ENCODE results near the gene ARSK. TPM values are rescaled to one million over a fixed set of nuclear protein-coding genes. Genes with fewer than 3 reads are reported as not detected.

ARSK gene
- total and polyA plus RNA-seq, 2 donors (not counting 1 experiment from before 2014, with no cell fraction given): 3.7 to 5.1 TPM

DNA sequence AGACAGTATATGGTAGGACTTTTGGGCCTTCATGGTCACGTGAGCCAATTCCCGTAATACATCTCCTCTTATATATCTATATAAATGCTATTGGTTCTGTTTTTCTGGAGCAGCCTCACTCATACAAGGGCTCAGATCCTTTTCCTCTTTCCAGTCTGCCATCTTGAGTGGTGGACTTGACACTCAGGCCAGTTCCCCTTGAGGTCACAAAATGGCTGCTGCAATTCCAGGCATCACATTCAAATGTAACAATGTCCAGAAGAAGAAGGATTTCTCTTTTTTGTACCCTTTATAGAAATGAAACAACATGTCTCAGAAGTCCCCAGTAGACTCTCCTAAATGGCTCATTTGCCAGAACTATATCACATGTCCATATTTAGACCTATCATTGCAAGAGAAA is 69.5 kb downstream of the ARSK start:
- Mint-ChIP-seq H3K4me3 (no peak overlapping the region), H3K27ac (no peak overlapping the region), H3K27me3 (no peaks in the 10 kb centered on the region), H3K9me3 (ENCODE audit: insufficient read depth) (no peaks in the 10 kb centered on the region), H3K4me1 (peaks cover 23% of the 10 kb centered on the region)
- Histone ChIP-seq H4K20me1 (ENCODE audit: control insufficient read depth, insufficient read depth, low read length, poor library complexity, severe bottlenecking) (no peaks in the 10 kb centered on the region), H2AFZ (ENCODE audit: insufficient read depth, low read depth, low read length, poor library complexity, severe bottlenecking) (no peak overlapping the region), H3K27me3 (replicated peaks in 1 of 4; ENCODE audit: control extremely low read depth in 1 of 4, control insufficient read depth in 3 of 4, insufficient read depth in 4 of 4, low read length in 3 of 4) (peaks cover 0 to 7% (median 0%) of the 10 kb centered on the region in 4 experiments), H3K4me2 (replicated peaks; ENCODE audit: low read depth, low read length, poor library complexity, severe bottlenecking) (no peak overlapping the region), H3K79me2 (ENCODE audit: control insufficient read depth, insufficient read depth, low read length) (no peaks in the 10 kb centered on the region), H3K36me3 (replicated peaks in 1 of 2; ENCODE audit: control extremely low read depth in 1 of 2, control insufficient read depth in 1 of 2, extremely low read depth in 1 of 2, insufficient read depth in 2 of 2, low read length in 1 of 2) (no peaks in the 10 kb centered on the region), H3K27ac (ENCODE audit: low read length in 2 of 2) (no peak overlapping the region), H3K9ac (ENCODE audit: low read length) (no peak overlapping the region), H3K4me1 (ENCODE audit: control insufficient read depth in 2 of 2, insufficient read depth in 2 of 2, low read length in 2 of 2) (peaks cover 23% of the 10 kb centered on the region in 2 donors), H3K9me3 (ENCODE audit: control extremely low read depth in 1 of 3, control insufficient read depth in 2 of 3, insufficient read depth in 1 of 3, low read length in 2 of 3) (no peaks in the 10 kb centered on the region), H3K4me3 (ENCODE audit: control extremely low read depth in 1 of 5, extremely low read depth in 1 of 5, insufficient read depth in 1 of 5, low read depth in 2 of 5, low read length in 4 of 5) (no peak overlapping the region)
- ChIA-PET POLR2A (interaction anchor here (0.7 kb wide), 1 partner anchor 8 kb away, joined by 3 read pairs; no protein-coding TSS in a partner anchor), CTCF (interaction anchor here (2.5 kb wide), 1 partner anchor 22 kb away, joined by 10 read pairs; the partner anchor contains the start of gene RFESD)
- intact Hi-C loops (cut with micrococcal nuclease): no loop called here
- DNase-seq (no peak), ATAC-seq (ENCODE audit: low read depth) (no peak)
- WGBS (ENCODE audit: insufficient coverage): no CpG with 5 or more reads among the region's 2 CpGs
- TF ChIP-seq, protein P1, sequence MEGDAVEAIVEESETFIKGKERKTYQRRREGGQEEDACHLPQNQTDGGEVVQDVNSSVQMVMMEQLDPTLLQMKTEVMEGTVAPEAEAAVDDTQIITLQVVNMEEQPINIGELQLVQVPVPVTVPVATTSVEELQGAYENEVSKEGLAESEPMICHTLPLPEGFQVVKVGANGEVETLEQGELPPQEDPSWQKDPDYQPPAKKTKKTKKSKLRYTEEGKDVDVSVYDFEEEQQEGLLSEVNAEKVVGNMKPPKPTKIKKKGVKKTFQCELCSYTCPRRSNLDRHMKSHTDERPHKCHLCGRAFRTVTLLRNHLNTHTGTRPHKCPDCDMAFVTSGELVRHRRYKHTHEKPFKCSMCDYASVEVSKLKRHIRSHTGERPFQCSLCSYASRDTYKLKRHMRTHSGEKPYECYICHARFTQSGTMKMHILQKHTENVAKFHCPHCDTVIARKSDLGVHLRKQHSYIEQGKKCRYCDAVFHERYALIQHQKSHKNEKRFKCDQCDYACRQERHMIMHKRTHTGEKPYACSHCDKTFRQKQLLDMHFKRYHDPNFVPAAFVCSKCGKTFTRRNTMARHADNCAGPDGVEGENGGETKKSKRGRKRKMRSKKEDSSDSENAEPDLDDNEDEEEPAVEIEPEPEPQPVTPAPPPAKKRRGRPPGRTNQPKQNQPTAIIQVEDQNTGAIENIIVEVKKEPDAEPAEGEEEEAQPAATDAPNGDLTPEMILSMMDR (IDR thresholded peaks at IDR 0.05): no peak
- TF ChIP-seq EZH2 (IDR thresholded peaks at IDR 0.05; ENCODE audit: borderline replicate concordance, insufficient read depth, low read depth, low read length, poor library complexity, severe bottlenecking): no peak

DNA sequence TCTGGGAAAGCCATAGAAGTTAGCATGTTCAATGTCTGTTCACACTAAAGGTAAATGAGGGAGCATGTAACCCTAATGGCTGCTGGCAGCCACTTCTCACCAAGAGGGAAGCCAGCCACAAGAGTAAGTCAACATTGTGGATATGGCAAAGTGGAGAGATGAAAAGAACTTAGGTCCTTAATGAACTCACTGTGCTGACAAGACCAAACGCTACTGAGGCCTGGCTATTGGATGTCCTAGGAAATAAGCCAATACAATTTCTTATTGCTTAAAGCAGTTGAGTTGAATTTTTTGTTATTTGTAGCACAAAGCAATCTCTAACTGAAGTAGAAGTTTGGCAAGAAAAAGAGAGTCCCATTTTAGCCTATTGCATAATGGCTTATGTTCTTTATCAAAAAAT is 71.8 kb downstream of the ARSK start:
- Histone ChIP-seq H3K79me2 (ENCODE audit: control insufficient read depth, insufficient read depth, low read length) (no peaks in the 10 kb centered on the region), H3K36me3 (replicated peaks in 1 of 2; ENCODE audit: control extremely low read depth in 1 of 2, control insufficient read depth in 1 of 2, extremely low read depth in 1 of 2, insufficient read depth in 2 of 2, low read length in 1 of 2) (no peaks in the 10 kb centered on the region), H3K9me3 (ENCODE audit: control extremely low read depth in 1 of 3, control insufficient read depth in 2 of 3, insufficient read depth in 1 of 3, low read length in 2 of 3) (no peaks in the 10 kb centered on the region), H3K4me3 (ENCODE audit: control extremely low read depth in 1 of 5, extremely low read depth in 1 of 5, insufficient read depth in 1 of 5, low read depth in 2 of 5, low read length in 4 of 5) (no peak overlapping the region), H2AFZ (ENCODE audit: insufficient read depth, low read depth, low read length, poor library complexity, severe bottlenecking) (no peak overlapping the region), H3K27me3 (replicated peaks in 1 of 4; ENCODE audit: control extremely low read depth in 1 of 4, control insufficient read depth in 3 of 4, insufficient read depth in 4 of 4, low read length in 3 of 4) (no peaks in the 10 kb centered on the region), H3K27ac (ENCODE audit: low read length in 2 of 2) (no peak overlapping the region), H3K4me1 (ENCODE audit: control insufficient read depth in 2 of 2, insufficient read depth in 2 of 2, low read length in 2 of 2) (peaks cover 9 to 14% of the 10 kb centered on the region in 2 donors), H4K20me1 (ENCODE audit: control insufficient read depth, insufficient read depth, low read length, poor library complexity, severe bottlenecking) (no peaks in the 10 kb centered on the region), H3K9ac (ENCODE audit: low read length) (no peak overlapping the region), H3K4me2 (replicated peaks; ENCODE audit: low read depth, low read length, poor library complexity, severe bottlenecking) (no peak overlapping the region)
- H3K9me3 Mint-ChIP-seq (ENCODE audit: insufficient read depth): no peaks in the 10 kb centered on the region
- TF ChIP-seq EZH2 (IDR thresholded peaks at IDR 0.05; ENCODE audit: borderline replicate concordance, insufficient read depth, low read depth, low read length, poor library complexity, severe bottlenecking): no peak
- H3K27me3 Mint-ChIP-seq: no peaks in the 10 kb centered on the region
- ChIA-PET POLR2A (no interaction called here), CTCF (no interaction called here)
- DNase-seq (no peak), ATAC-seq (ENCODE audit: low read depth) (no peak)
- intact Hi-C loops (cut with micrococcal nuclease): no loop called here
- peaks cover 13% of the 10 kb centered on the region for H3K4me1 Mint-ChIP-seq
- H3K27ac Mint-ChIP-seq: no peak overlapping the region
- no CpG with 5 or more reads among the region's 1 CpG for WGBS (ENCODE audit: insufficient coverage)
- no peak overlapping the region for H3K4me3 Mint-ChIP-seq

All from B cell (primary cell).